Vagina (tissue), 2 donors: ENCODE measurements around the gene MAPK13.

Experiments
- POLR2AphosphoS5 ChIP-seq, 2 donors: sonication (generic); formaldehyde crosslinking; IDR thresholded peaks; one replicate each; pipeline ENCODE4 v1.9.0; 2017; ENCODE audit warnings: antibody characterized with exemption in 2 of 2, mild to moderate bottlenecking in 2 of 2, low read depth in 1 of 2; ENCODE audit not compliant: insufficient read depth in 1 of 2
- TF ChIP-seq, protein P1 (sequence below), 3 experiments: fragments of 450-650 bp in 2 of 3; fragments of 200-600 bp in 1 of 3; sonication (generic) in 1 of 3; IDR thresholded peaks; one replicate each; pipeline ENCODE4 v1.5.1; 2017 to 2019; ENCODE audit warnings: antibody characterized with exemption in 3 of 3, mild to moderate bottlenecking in 2 of 3, moderate library complexity in 2 of 3

DNA sequence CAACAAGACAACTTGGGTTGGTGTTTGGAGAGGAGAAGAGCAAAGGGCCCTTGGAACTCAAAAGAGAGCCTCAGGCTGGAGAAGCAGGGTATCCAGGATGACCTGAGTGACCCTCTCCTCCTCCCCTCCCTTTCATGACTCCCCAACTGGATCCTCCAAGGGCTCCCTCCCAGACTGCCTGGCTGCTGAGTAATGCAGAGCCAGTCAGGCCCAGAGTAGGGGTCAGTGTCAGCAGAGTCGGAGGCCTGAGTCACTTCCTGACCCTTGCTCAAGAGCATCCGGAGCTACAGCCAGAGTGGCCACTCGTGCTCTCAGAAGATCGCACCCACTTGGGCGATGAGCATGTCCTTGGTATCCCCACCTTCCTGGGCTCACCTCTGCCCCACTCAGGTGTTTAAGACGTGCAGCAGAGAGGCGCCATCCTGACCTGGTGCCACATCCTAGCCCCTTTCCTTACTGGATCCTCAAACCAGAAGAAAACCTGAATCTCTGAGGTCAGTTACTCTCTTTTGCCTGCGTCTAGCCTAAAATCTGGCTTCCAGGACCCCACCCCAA lies 2.8 kb upstream of the MAPK13 start:
- TF ChIP-seq, protein P1, sequence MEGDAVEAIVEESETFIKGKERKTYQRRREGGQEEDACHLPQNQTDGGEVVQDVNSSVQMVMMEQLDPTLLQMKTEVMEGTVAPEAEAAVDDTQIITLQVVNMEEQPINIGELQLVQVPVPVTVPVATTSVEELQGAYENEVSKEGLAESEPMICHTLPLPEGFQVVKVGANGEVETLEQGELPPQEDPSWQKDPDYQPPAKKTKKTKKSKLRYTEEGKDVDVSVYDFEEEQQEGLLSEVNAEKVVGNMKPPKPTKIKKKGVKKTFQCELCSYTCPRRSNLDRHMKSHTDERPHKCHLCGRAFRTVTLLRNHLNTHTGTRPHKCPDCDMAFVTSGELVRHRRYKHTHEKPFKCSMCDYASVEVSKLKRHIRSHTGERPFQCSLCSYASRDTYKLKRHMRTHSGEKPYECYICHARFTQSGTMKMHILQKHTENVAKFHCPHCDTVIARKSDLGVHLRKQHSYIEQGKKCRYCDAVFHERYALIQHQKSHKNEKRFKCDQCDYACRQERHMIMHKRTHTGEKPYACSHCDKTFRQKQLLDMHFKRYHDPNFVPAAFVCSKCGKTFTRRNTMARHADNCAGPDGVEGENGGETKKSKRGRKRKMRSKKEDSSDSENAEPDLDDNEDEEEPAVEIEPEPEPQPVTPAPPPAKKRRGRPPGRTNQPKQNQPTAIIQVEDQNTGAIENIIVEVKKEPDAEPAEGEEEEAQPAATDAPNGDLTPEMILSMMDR (IDR thresholded peaks at IDR 0.05): no peak
- TF ChIP-seq POLR2AphosphoS5 (IDR thresholded peaks at IDR 0.05; ENCODE audit: insufficient read depth in 1 of 2, low read depth in 1 of 2): no peak
